Common myeloid progenitor, CD34-positive (primary cell): ENCODE results near the gene FUT8.

ENCODE experiments used
- CTCF ChIA-PET: fragments of 350-600 bp; sonication (Branson Sonifier 250); formaldehyde crosslinking; loops from one replicate; lab custom pipeline; 2021; ENCODE audit warnings: antibody characterized with exemption; lab: Charles Lee
- POLR2A ChIA-PET: fragments of 350-600 bp; sonication (Branson Sonifier 250); formaldehyde crosslinking; loops from one replicate; lab custom pipeline; 2021; ENCODE audit warnings: antibody characterized with exemption; lab: Charles Lee
- DNase-seq, 3 donors: peaks; one replicate each; pipeline versions ENCODE4 v3.0.0 to v3.0.0-alpha.2; 2013
- H3K27ac ChIP-seq, 2 experiments: 1 replicate in 1 of 2; 2 replicates in 1 of 2; pipeline ENCODE4 v1.7.0; 2013; ENCODE audit warnings: inconsistent platforms in 2 of 2, low read length in 2 of 2, mild to moderate bottlenecking in 2 of 2, low read depth in 1 of 2, moderate library complexity in 1 of 2; ENCODE audit not compliant: severe bottlenecking in 2 of 2, insufficient read depth in 1 of 2, poor library complexity in 1 of 2
- H3K27me3 ChIP-seq, 5 experiments: replicated peaks in 2 of 5; 1 replicate in 3 of 5; 2 replicates in 2 of 5; pipeline versions ENCODE4 v1.6.1 to v1.7.0; 2013; ENCODE audit warnings: low read length in 4 of 5, mild to moderate bottlenecking in 2 of 5, moderate library complexity in 2 of 5, inconsistent platforms in 1 of 5; ENCODE audit not compliant: insufficient read depth in 5 of 5, control insufficient read depth in 4 of 5
- H3K36me3 ChIP-seq, 4 experiments: 1 replicate in 2 of 4; 2 replicates in 2 of 4; pipeline versions ENCODE4 v1.6.1 to v1.7.0; 2013; ENCODE audit warnings: low read length in 3 of 4, control low read depth in 1 of 4, mild to moderate bottlenecking in 1 of 4; ENCODE audit not compliant: control insufficient read depth in 4 of 4, insufficient read depth in 4 of 4
- H3K4me1 ChIP-seq, 4 experiments: 1 replicate in 3 of 4; 2 replicates in 1 of 4; pipeline versions ENCODE4 v1.6.1 to v1.7.1; 2013; ENCODE audit warnings: low read length in 3 of 4, mild to moderate bottlenecking in 3 of 4, control low read depth in 1 of 4, inconsistent platforms in 1 of 4, moderate library complexity in 1 of 4; ENCODE audit not compliant: control insufficient read depth in 4 of 4, insufficient read depth in 4 of 4; ENCODE audit errors: control extremely low read depth in 1 of 4
- H3K4me3 ChIP-seq, 7 experiments: 1 replicate in 4 of 7; 2 replicates in 3 of 7; pipeline versions ENCODE4 v1.5.1 to v1.7.0; 2013; ENCODE audit warnings: mild to moderate bottlenecking in 7 of 7, low read length in 6 of 7, moderate library complexity in 6 of 7, inconsistent platforms in 2 of 7, low read depth in 2 of 7, control low read depth in 1 of 7; ENCODE audit not compliant: insufficient read depth in 4 of 7, control insufficient read depth in 1 of 7; ENCODE audit errors: extremely low read depth in 1 of 7
- H3K9me3 ChIP-seq, 5 experiments: 1 replicate in 4 of 5; 2 replicates in 1 of 5; pipeline versions ENCODE4 v1.6.1 to v1.7.1; 2013; ENCODE audit warnings: low read length in 4 of 5, mild to moderate bottlenecking in 2 of 5, inconsistent platforms in 1 of 5, low read depth in 1 of 5, moderate library complexity in 1 of 5; ENCODE audit not compliant: control insufficient read depth in 4 of 5, insufficient read depth in 2 of 5; ENCODE audit errors: control extremely low read depth in 1 of 5
- WGBS: methylation state at CpG from one replicate; pipeline ENCODE4 v1.1.5; 2013; ENCODE audit not compliant: insufficient coverage; 5-methylcytosine and 5-hydroxymethylcytosine counted together

The FUT8 gene

DNA sequence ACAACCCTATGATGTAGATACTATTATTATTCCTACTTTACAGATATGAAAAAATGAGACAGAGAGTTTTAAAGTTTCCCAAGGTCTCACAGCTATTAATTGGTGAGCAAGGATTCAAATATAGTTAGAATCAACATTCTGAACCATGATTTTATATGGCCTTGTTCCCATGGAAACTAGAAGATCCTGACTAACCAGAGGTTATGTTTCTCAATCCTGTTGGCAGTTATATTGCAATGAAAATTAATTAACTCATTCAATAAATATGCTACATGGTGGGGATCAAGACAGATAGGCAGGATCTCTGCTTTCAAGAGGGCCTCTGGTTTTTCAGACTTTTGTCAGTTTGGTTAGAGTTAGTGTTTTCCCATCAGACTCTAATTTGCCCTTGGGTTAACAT, 9.3 kb upstream of the FUT8 start:
- Histone ChIP-seq H3K27ac (no peak overlapping the region), H3K4me1 (no peaks in the 10 kb centered on the region), H3K36me3 (no peaks in the 10 kb centered on the region), H3K27me3 (no peaks in the 10 kb centered on the region), H3K9me3 (no peaks in the 10 kb centered on the region), H3K4me3 (no peak overlapping the region)
- ChIA-PET CTCF (interaction anchor here (0.6 kb wide), 1 partner anchor 18 kb away, joined by 3 read pairs; no protein-coding TSS in a partner anchor), POLR2A (no interaction called here)
- DNase-seq: no peak

DNA sequence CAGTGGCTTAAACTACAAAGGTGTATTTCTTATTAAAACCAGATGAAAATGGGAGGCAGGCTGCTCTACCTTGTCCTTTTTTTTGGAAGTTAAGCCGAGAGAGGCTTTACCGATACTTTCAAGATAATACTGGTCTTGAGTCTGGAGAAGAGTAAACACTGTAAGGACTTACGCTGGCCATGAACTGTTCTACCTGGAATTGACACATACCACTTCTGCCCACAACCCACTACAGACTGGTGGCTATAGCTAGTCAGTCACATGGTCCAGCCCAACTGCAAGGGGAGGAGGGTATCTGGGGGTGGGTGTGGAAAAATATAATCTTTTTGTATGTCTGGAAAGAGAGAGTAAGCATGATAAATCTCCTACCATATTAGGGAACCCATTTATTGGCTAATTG, 4.4 kb upstream of the FUT8 start:
- Histone ChIP-seq H3K36me3 (no peaks in the 10 kb centered on the region), H3K9me3 (no peaks in the 10 kb centered on the region), H3K27me3 (no peaks in the 10 kb centered on the region), H3K4me1 (peaks cover 0 to 8% (median 2%) of the 10 kb centered on the region in 4 experiments), H3K4me3 (no peak overlapping the region), H3K27ac (no peak overlapping the region)
- ChIA-PET POLR2A (no interaction called here), CTCF (interaction anchor here (1.3 kb wide), 1 partner anchor 122 kb away, joined by 4 read pairs; no protein-coding TSS in a partner anchor)
- no CpG with 5 or more reads among the region's 3 CpGs for WGBS
- DNase-seq: no peak

DNA sequence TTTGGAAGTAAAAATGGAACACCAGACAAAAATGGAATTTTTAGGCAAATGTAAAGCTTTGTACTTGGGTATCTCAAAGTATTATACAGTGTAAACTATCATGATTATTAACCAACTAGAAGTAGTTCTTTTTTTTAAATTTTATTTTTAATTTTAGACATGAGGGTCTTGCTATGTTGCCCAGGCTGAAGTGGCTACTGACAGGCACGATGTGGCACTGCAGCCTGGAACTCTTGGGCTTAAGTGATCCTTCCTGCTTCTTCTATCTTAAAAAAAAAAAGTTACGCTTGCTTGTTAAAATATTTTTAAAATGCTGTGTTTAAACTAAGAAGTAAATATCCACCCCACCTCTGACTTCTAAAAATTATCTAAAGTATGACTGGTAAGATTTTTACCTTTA, 1.9 kb upstream of the FUT8 start:
- Histone ChIP-seq H3K36me3 (no peaks in the 10 kb centered on the region), H3K27me3 (no peaks in the 10 kb centered on the region), H3K4me3 (peak overlapping the region in 1 of 7 experiments; percentile 90), H3K4me1 (peaks cover 5 to 20% (median 9%) of the 10 kb centered on the region in 4 experiments), H3K27ac (peak overlapping the region in 1 of 2 experiments; percentile 86), H3K9me3 (no peaks in the 10 kb centered on the region)
- ChIA-PET CTCF (interaction anchor here (0.6 to 5.1 kb wide), 4 partner anchors 100 to 549 kb away, joined by 3 to 47 read pairs (median 4); no protein-coding TSS in a partner anchor), POLR2A (no interaction called here)
- DNase-seq: peak in 1 of 3 donors; percentile 18
- no CpG with 5 or more reads among the region's 2 CpGs for WGBS

GRCh38 chr14:65411656-65412031, 886 bp upstream of the FUT8 start:
- Histone ChIP-seq H3K4me3 (peak overlapping the region; percentile 80 to 96 (median 90)), H3K9me3 (no peaks in the 10 kb centered on the region), H3K36me3 (no peaks in the 10 kb centered on the region), H3K27me3 (no peaks in the 10 kb centered on the region), H3K4me1 (peaks cover 5 to 20% (median 9%) of the 10 kb centered on the region in 4 experiments), H3K27ac (peak overlapping the region in 1 of 2 experiments; percentile 86)
- peak; percentile 77 to 82 (median 79) for DNase-seq
- 0% methylated on average over 30 of the region's 31 CpGs for WGBS
- POLR2A ChIA-PET: interaction anchor here (1.1 kb wide), 1 partner anchor 125 kb away, joined by 3 read pairs; no protein-coding TSS in a partner anchor
- CTCF ChIA-PET: interaction anchor here (0.6 to 5.1 kb wide), 14 partner anchors 10 to 549 kb away, joined by 3 to 47 read pairs (median 3); no protein-coding TSS in a partner anchor

GRCh38 chr14:65412856-65413738, 567 bp downstream of the FUT8 start:
- H3K27ac ChIP-seq: peak overlapping the region in 1 of 2 experiments; percentile 86
- H3K9me3 ChIP-seq: no peaks in the 10 kb centered on the region
- H3K27me3 ChIP-seq: no peaks in the 10 kb centered on the region
- DNase-seq: peak; percentile 35 to 58 (median 51)
- no peaks in the 10 kb centered on the region for H3K36me3 ChIP-seq
- WGBS: under 1% methylated on average over 66 of the region's 87 CpGs
- H3K4me3 ChIP-seq: peak overlapping the region; percentile 80 to 96 (median 90)
- peaks cover 5 to 20% (median 9%) of the 10 kb centered on the region in 4 experiments for H3K4me1 ChIP-seq
- ChIA-PET POLR2A (interaction anchor here (0.6 to 0.7 kb wide), 2 partner anchors 161 to 242 kb away, joined by 3 read pairs; no protein-coding TSS in a partner anchor), CTCF (interaction anchor here (0.6 to 5.1 kb wide), 14 partner anchors 8 to 1329 kb away, joined by 3 to 47 read pairs (median 4); no protein-coding TSS in a partner anchor)

- Histone ChIP-seq H3K36me3 (no peaks in the 10 kb centered on the region), H3K9me3 (no peaks in the 10 kb centered on the region), H3K4me1 (peaks cover 5 to 20% (median 9%) of the 10 kb centered on the region in 4 experiments), H3K27ac (no peak overlapping the region), H3K27me3 (no peaks in the 10 kb centered on the region), H3K4me3 (peak overlapping the region; percentile 80 to 96 (median 90))
- 4% methylated on average over 3 of the region's 6 CpGs for WGBS
- ChIA-PET POLR2A (interaction anchor here (0.7 kb wide), 1 partner anchor 243 kb away, joined by 3 read pairs; no protein-coding TSS in a partner anchor), CTCF (interaction anchor here (0.6 to 5.1 kb wide), 13 partner anchors 8 to 1330 kb away, joined by 3 to 47 read pairs (median 4); no protein-coding TSS in a partner anchor)
- no peak for DNase-seq
These were observed 1.2 kb downstream of the FUT8 start for GRCh38 chr14:65413739-65414045.
